SK-N-MC (cell line): Measurements from ENCODE around the gene CACNB4.

Experiments used
- DNase-seq: peaks from one replicate; pipeline ENCODE4 v3.0.0-alpha.2; 2011; ENCODE audit warnings: low read depth, low spot score
- H3K27ac ChIP-seq: fragments of 200-600 bp; sonication (generic); 2 replicates; pipeline ENCODE4 v1.5.1; 2016; ENCODE audit warnings: mixed run types
- H3K36me3 ChIP-seq: fragments of 200-600 bp; sonication (generic); 2 replicates; pipeline ENCODE4 v1.6.1; 2017; ENCODE audit warnings: antibody characterized with exemption, low read length, mixed read lengths; ENCODE audit not compliant: insufficient read depth
- H3K4me3 ChIP-seq: fragments of 200-600 bp; sonication (generic); 2 replicates; pipeline ENCODE4 v1.5.1; 2016
- H3K9ac ChIP-seq: fragments of 200-600 bp; sonication (generic); 2 replicates; pipeline ENCODE4 v1.8.0; 2017; ENCODE audit warnings: mixed run types, mixed read lengths; ENCODE audit not compliant: insufficient read length
- H3K9me3 ChIP-seq: fragments of 200-600 bp; sonication (generic); 2 replicates; pipeline ENCODE4 v1.6.1; 2017; ENCODE audit warnings: low read depth, mild to moderate bottlenecking, antibody characterized with exemption, low read length, moderate library complexity, mixed read lengths
- EZH2 ChIP-seq: fragments of 200-600 bp; sonication (generic); IDR thresholded peaks from one replicate; pipeline ENCODE4 v1.6.1; 2017; ENCODE audit warnings: antibody characterized with exemption
- FOXP2 ChIP-seq: optimal IDR thresholded peaks from 2 replicates; pipeline ENCODE3; 2011; ENCODE audit warnings: mild to moderate bottlenecking, moderate library complexity; ENCODE audit not compliant: insufficient read depth; ENCODE audit errors: extremely low read length, control extremely low read depth
- POLR2AphosphoS5 ChIP-seq: IDR thresholded peaks from 2 replicates; pipeline ENCODE4 v1.6.1; 2012; ENCODE audit warnings: mild to moderate bottlenecking, low read depth, low read length, borderline replicate concordance

Gene CACNB4

DNA sequence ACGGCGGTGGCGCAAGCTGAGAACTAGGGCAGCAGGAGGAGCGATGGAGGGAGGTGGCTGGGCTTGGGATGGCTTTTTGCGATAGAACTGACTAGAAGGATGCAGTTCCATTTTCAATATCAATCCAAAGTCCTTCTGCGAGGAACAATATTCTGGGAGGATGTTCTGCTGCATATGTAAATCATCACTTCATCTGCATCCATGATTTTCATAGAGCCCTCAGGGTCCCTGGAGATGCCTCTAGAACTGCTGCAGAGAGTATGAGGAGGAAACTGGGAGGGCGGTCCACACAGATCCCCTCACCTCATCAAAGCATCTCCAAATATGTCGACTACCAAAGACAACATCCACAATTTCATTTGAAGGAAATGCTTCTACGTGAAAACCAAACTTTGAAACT, 20.8 kb downstream of the CACNB4 start:
- H3K36me3 ChIP-seq = no peaks in the 10 kb centered on the region
- TF ChIP-seq POLR2AphosphoS5 (no peak), FOXP2 (no peak), EZH2 (no peak)
- H3K4me3 ChIP-seq = no peak overlapping the region
- H3K9ac ChIP-seq = no peak overlapping the region
- DNase-seq = no peak
- H3K9me3 ChIP-seq = no peaks in the 10 kb centered on the region
- no peak overlapping the region for H3K27ac ChIP-seq

DNA sequence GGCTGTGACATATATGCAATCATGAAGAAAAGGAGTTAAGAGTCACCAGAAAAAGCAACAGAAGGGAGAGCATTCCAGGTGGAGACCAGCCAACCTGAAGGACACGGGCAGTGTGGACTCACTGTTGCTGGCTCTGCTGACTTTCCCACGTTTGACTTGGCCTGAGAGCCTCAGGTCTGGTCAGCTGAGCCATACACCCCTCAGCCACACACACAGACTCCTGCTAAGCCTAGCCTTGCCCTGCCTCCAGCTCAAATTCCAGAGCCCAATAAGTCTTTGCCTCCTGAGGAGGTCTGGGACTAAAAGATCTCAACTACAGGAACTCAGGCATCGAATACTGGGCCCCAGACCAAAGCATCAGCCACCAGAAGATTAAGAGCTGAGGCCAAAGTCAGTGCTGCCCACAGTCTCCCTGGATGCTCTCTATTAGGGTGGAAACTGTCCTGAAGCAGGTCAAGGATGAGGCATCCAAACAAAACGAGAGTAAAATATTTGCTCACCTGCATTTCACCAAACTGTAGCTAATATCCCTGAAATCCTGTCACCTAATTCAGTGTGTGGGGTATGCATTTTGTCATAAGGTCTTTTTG, 23.3 kb downstream of the CACNB4 start:
- Histone ChIP-seq H3K36me3 (no peaks in the 10 kb centered on the region), H3K27ac (no peak overlapping the region), H3K9me3 (no peaks in the 10 kb centered on the region), H3K9ac (no peak overlapping the region), H3K4me3 (no peak overlapping the region)
- TF ChIP-seq FOXP2 (no peak), EZH2 (no peak), POLR2AphosphoS5 (no peak)
- no peak for DNase-seq

DNA sequence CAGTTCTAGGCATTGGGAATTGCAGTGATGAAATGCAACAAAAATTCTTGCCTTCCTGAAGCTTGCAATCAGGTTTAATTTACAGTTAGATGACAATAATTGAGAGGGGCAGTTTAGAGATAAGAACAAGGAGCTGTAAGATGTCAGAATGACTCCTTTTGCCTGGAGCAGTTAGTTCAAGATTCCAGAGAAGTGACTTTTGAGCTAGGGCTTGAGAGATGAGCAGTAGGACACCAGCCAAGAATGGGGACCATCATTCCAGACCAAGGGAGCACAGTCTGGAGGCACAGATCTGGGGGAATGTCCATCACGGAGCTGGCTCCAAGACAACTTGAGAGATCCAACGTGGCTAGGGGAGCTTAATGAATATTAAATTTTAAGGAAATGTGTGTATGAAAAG, 26.8 kb downstream of the CACNB4 start:
- Histone ChIP-seq H3K4me3 (no peak overlapping the region), H3K9me3 (no peaks in the 10 kb centered on the region), H3K27ac (no peak overlapping the region), H3K36me3 (no peaks in the 10 kb centered on the region), H3K9ac (no peak overlapping the region)
- TF ChIP-seq FOXP2 (no peak), POLR2AphosphoS5 (no peak)
- DNase-seq = no peak

DNA sequence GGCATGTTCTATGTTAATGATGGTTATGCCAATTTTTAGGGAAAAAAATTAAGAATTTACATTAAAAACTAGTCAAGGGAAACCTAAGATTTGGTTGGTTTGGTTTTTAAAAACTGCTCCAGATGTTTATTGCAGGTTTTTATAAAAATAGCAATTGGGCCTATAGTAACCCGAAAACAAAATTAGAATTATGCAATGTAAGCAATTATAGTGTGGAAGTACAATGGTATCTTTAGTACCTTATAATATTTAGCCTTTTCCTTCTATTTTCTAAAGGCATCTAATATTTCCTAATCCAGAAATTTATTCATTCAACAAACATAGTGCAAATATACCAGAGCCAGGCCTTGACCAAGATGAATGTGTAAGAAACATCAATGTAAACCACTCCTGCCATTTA, 27.3 kb downstream of the CACNB4 start:
- Histone ChIP-seq H3K27ac (no peak overlapping the region), H3K4me3 (no peak overlapping the region), H3K9ac (no peak overlapping the region), H3K9me3 (no peaks in the 10 kb centered on the region), H3K36me3 (no peaks in the 10 kb centered on the region)
- no peak for DNase-seq
- TF ChIP-seq POLR2AphosphoS5 (no peak), EZH2 (no peak), FOXP2 (no peak)

DNA sequence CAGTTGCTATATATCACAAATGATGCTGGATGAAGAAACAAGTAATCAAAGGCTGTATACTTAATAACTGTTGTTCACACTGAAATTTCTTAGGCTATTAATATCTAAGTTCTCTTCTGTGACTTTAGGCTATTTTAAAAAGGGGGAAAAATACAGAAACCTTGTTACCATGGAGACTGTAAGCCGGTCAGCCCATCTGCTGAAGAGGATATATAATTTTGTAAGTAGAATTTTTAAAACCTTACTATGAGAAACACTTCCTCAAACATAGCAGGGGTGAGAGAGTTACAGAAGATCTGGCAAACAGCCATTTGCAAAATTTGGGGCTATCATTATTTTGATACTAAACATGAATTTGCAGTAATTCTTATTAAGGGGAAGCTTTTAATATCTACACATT, 27.8 kb downstream of the CACNB4 start:
- H3K4me3 ChIP-seq = no peak overlapping the region

DNA sequence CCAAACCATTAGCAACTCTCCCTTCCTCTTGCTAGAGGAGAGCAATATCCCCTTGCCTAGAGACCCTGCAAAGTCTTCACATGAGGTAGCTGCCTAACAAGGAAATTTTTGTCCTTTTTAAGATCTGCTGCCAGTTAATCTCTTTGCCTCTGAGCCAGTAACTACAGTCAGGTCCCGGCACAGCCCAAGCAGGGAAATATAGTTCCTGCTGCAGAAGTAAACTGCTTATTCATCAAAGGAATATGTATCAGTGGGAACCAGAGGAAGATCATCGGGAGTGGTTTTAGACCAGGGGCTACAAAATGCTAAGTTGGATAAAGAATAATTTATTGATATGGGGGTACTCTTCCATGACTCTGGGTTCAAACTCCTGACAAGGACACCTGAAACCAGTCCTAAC, 30.6 kb downstream of the CACNB4 start:
- no peak overlapping the region for H3K27ac ChIP-seq
- H3K4me3 ChIP-seq = no peak overlapping the region
- no peak for DNase-seq
- H3K36me3 ChIP-seq = no peaks in the 10 kb centered on the region
- TF ChIP-seq EZH2 = no peak
- TF ChIP-seq POLR2AphosphoS5 = no peak
- TF ChIP-seq FOXP2 = no peak
- no peaks in the 10 kb centered on the region for H3K9me3 ChIP-seq
- H3K9ac ChIP-seq = no peak overlapping the region

More for the DNA sequence above, 27.8 kb downstream of the CACNB4 start:
- Histone ChIP-seq H3K36me3 (no peaks in the 10 kb centered on the region), H3K9ac (no peak overlapping the region), H3K9me3 (no peaks in the 10 kb centered on the region), H3K27ac (no peak overlapping the region)
- no peak for TF ChIP-seq FOXP2
- TF ChIP-seq EZH2 = no peak
- no peak for TF ChIP-seq POLR2AphosphoS5
- no peak for DNase-seq

DNA sequence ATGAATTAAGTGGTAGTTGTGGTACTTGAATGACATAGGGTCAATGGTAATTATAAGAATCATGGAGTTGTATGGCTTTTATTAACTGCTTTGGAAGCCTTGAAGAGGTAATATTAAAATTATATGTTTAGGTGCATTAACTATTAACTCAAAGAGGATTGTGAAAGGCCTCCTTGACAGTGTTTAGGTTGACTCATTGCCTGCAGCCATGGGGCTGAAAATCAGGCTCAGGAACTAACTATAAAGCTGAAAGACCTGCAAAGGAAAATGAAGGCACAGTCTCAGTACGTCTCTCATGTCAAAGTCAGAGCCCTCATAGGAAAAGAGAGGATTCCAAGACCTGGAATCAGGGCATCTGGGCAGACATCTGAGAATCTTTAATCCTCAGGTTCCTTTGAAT, 31.0 kb downstream of the CACNB4 start:
- no peaks in the 10 kb centered on the region for H3K9me3 ChIP-seq
- no peak overlapping the region for H3K4me3 ChIP-seq
- no peak for TF ChIP-seq POLR2AphosphoS5
- TF ChIP-seq FOXP2 = no peak
- TF ChIP-seq EZH2 = no peak
- no peak overlapping the region for H3K27ac ChIP-seq
- no peaks in the 10 kb centered on the region for H3K36me3 ChIP-seq
- no peak overlapping the region for H3K9ac ChIP-seq
- no peak for DNase-seq

DNA sequence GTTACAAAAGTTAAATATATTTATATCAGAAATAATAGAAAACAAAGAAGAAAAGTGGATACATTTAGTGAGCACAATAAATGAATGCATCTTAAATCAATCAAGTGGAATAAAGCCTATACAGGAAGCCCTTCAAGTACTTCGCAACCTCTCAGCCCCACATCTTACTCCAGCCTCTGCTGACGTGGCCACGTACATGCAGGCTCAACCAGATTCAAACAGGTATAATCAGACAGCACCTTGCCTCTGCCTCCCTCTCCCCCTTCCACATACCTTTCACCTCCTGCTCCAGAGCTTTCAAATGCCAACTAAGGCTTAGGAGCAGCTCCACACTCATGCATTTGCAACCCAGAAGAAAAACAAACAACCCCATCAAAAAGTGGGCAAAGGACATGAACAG, 32.9 kb downstream of the CACNB4 start:
- Histone ChIP-seq H3K27ac (no peak overlapping the region), H3K9ac (no peak overlapping the region), H3K4me3 (no peak overlapping the region), H3K9me3 (no peaks in the 10 kb centered on the region), H3K36me3 (no peaks in the 10 kb centered on the region)
- no peak for TF ChIP-seq FOXP2
- no peak for DNase-seq

DNA sequence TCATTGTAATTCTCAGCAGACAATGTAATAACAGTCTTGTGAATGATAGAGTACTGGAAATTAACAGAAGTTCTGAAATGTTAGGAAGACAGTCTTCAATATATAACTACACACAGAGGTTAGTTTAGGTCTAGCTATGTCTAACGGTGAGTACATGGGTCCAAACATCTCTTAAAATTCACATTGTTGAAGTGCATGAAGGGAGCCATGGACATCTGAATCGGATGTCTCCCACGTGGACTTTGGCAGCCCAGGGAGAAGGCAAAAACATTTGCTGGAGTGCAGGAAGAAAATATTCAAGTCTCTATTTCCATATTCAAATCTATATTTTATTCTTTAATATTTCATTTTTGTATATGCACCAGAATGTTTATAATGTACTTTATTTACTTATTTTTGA, 34.8 kb downstream of the CACNB4 start:
- Histone ChIP-seq H3K9ac (no peak overlapping the region), H3K9me3 (no peaks in the 10 kb centered on the region), H3K36me3 (no peaks in the 10 kb centered on the region), H3K4me3 (no peak overlapping the region), H3K27ac (no peak overlapping the region)
- no peak for DNase-seq
- TF ChIP-seq POLR2AphosphoS5 (no peak), EZH2 (no peak), FOXP2 (no peak)
